Activated CD8-positive, alpha-beta memory T cell treated with anti-CD3 and anti-CD28 coated beads, Interleukin-2, amount 50 U/mL, for 4 hours (primary cell): ENCODE results near the gene JPT1.
A peak's percentile ranks its signal among the peaks of the same experiment; 100 is the strongest.
"Not testable (repeated sequence)": the region's sequence is repeated elsewhere in the genome, so short reads cannot be mapped to it uniquely, and the experiment has no call there.

ENCODE experiments used
- DNase-seq: peaks from one replicate; pipeline ENCODE4 v3.0.0-alpha.2; 2020

JPT1 gene

DNA sequence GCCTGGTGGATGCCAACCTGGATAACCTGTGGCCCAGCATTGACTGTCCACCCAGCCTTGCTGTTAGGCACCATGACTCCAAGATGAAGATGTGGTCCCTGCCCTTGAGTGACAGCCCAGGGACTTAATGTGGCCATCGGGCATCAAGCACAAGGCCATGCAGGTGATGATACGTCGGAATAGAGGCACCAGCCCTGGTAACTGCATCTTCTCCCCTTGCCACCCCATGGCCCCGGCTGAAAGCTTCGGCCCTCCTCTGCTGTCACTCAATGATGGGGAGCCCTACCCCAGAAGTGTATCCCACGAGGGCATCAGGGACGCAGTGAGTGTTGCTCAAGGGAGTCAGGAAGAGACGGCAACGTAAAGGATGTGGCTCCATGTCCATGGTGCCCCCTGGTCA, 24.7 kb downstream of the JPT1 start:
- DNase-seq, result no peak

DNA sequence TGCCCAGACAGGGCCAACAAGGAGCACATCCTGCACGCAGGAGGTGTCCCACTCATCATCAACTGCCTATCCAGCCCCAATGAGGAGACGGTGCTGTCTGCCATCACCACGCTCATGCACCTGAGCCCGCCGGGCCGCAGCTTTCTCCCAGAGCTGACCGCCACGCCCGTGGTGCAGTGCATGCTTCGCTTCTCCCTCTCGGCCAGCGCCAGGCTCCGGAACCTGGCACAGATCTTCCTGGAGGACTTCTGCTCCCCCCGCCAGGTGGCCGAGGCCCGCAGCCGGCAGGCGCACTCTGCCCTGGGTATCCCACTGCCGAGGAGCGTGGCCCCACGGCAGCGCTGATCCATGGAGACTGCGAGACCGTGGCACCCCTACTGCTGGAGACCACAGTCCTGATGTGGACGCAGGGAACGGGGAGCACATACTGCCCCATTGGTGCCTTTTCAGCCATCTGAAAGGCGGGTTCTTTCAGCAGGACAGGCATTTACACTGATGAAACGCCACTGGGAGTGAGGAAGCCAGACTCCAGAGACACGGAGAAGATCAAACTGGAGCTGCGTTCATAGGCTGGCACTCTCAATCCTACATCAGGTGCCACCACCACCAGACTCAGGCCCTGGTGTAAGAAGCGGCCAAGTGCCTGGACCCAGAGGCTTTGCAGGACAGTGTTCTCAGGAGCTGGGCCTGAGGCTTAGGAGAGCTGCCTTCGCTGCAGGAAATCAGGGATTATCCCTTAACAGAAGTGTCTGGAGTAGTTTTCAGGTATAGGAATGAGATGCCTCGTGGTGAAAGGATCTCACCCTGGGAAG, 25.4 kb downstream of the JPT1 start:
- no peak for DNase-seq

DNA sequence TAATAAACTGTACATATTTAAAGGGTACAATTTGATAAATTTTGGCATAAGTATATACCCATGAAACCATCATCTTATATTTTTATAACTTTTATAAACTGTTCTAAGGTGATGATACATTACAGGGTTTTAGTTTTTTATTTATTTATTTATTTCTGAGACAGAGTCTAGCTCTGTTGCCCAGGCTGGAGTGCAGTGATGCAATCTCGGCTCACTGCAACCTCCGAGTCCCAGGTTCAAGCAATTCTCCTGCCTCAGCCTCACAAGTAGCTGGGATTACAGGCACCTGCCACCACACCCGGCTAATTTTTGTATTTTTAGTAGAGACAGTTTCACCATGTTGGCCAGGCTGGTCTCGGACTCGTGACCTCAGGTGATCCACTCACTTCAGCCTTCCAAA, 26.4 kb downstream of the JPT1 start:
- not testable (repeated sequence) for DNase-seq

DNA sequence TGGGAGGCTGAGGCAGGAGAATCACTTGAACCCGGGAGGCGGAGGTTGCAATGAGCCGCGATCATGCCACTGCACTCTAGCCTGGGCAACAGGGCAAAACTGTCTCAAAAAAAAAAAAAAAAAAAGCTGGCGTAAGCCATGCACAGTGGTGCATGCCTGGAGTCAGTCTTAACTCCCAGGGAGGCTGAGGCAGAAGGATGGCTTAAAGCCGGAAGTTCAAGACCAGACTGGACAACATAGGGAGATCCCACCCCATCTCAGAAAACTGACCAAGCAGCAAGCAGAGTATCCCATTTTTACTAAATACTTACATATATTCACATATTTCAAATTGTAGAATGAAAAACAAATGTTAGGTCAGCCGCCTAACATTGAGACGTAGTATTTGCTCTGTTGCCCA, 27.4 kb downstream of the JPT1 start:
- DNase-seq, result no peak

DNA sequence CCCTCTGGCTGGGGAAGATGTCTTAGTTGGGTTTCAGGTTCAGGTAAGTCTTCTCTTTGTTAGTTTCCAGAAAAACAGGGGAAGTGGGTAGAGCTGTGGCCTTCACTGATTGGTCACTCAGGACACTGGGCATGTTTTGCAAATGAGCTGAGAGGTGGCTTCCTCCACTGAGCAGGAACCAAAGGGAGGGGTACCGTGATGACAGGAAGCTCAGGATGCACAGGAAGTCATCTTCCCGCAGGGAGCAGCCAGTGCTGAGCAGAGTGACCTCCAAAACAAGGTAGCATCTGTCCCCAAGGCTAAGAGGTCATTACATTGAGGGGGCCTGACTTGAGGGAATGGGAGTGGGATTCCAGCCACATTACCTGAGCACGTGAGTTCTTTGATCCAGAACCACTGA, 28.3 kb downstream of the JPT1 start:
- no peak for DNase-seq

DNA sequence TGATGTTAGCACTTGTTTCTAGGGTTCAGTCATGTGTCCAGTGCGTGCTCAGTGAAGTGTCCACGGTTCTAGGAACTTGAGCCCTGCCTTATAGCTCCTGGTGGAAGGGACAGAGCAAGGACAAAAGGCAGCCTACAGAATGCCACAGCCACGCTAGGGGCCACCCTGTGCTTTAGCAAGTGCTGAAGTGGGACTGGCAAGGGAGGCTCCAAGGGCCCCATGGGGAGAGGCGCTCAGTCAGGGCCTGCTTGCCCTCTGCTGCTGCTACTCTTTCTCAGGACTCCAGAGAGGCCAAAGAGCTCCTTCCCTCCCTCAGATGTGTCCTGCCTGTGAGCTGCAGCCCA, 29.5 kb downstream of the JPT1 start:
- DNase-seq, result no peak

DNA sequence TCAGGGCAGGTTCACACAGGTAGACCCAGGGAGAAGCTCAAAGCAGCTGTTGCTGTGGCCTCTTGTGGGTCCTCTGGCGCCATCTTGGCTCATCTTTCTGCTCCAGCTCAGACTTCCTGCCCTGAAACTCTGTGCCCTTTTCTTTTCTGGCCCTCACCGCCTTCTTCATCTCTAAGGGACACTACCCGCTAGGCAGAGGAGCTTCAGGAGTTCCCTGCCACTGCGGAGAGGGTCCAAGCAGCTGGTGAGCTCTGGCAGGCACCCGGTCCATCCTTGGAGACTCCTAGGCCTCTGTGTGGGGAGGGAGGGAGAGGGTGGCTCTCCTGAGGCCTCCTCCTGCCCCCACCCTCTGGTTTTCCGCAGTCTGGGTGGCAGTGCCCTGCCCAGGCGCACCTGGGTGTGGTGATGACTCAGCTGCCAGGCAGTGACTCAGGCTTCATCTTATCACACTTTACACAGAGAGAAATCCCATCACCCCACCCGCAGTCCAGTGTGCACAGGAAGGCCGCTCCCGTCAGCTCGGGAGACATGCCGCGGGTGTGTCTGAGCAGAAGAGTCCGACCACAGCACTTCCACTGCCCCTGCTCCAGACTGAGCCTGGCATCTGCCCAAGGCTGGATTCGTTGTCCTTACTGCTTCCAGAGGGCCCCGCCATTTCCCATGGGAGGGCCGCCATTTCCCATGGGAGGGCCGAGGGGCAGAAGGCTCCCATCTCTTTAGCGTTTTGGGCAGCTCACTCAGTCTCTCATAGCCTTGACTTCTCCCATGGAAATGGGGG, 30.1 kb downstream of the JPT1 start:
- peak; percentile 66 for DNase-seq

DNA sequence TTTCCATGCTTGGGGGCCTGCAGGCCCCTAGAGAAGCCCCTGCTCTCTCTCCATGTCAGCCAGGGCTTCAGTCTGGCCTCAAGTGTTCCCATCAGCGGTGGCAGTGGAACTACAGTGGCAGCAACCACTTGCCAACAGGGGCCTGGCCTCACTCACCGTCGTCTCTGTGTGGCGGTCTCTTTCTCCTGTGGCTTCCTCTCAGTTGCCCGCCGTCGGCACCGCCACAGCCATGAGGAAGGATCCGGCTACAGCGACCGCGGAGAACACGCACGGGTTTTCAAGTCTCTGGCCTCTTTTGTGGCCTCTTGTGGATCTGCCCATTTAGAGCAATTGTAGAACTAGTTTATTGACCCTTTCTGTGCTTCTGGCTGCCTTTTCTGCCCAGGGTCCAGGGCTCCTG, 36.0 kb downstream of the JPT1 start:
- DNase-seq, result no peak

DNA sequence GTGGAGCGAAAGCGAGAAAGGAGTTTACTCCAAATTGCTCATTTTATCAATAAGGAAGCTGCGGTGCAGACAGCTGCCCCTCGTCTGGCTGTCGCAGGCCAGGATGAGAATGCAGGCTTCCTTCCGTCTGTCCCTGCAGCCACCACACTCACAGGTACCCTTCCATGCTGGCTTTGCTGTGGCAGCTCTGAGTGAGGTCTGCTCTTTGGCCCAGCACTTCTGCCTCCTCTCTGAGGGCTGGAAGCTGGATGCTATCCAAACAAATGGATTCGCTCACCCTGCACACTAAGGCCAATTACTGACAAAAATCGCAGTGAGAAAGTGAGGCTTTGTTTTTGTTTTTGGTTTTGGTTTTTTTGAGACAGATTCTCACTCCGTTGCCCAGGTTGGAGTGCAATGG, 37.6 kb downstream of the JPT1 start:
- no peak for DNase-seq

DNA sequence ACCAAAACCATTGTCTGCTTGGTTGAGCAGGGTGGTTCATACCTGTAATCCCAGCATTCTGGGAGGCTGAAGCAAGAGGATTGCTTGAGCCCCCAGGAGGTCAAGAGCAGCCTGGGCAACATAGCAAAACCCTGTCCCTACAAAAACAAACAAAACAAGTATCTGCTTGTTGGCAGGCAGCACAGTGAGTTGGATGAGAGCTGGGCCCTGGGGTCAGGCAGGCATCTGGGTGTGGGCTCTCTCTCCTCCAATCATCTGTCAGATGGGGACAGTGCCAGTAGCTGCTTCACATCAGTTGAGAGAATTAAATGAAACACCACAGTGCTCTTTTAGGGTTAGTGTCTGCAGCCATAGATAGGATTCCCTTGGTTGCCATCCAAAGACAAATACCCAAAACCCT, 38.8 kb downstream of the JPT1 start:
- DNase-seq, result no peak

DNA sequence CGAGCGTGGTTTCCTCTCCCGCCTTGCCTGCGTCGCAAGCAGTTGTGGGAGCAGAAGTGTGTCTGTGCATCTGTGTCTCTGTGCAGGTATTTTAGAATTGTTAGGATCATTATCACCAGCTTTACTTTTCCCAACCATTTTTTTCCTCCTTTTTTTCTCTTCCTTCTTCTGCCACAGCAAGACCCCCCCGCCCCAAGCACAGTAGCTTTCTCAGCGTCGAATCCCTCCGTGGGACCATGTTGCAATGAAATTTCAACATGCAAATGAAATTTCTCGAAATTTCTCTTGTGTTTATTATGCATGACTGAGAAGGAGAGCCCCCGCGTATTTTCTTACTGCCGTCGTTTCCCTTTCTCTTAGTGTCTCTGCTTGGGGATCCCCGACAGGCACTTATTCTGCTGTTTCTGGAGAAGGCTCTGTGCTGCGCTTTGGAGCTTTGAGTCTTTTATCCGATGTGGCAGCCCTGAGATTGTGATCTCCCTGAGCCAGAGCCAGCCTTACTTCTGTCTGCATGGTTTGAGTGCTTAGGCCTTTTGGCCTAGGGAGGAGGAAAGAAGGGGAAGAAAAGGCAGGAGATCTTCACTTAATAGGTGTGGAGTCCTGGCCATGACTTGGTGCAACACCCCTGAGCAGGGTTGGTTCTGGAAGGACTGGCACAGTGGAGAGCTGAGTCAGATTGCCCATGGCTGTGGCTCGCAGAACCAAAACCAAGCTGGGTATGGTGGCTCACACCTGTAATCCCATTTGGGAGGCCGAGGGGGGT, 39.6 kb downstream of the JPT1 start:
- no peak for DNase-seq

DNA sequence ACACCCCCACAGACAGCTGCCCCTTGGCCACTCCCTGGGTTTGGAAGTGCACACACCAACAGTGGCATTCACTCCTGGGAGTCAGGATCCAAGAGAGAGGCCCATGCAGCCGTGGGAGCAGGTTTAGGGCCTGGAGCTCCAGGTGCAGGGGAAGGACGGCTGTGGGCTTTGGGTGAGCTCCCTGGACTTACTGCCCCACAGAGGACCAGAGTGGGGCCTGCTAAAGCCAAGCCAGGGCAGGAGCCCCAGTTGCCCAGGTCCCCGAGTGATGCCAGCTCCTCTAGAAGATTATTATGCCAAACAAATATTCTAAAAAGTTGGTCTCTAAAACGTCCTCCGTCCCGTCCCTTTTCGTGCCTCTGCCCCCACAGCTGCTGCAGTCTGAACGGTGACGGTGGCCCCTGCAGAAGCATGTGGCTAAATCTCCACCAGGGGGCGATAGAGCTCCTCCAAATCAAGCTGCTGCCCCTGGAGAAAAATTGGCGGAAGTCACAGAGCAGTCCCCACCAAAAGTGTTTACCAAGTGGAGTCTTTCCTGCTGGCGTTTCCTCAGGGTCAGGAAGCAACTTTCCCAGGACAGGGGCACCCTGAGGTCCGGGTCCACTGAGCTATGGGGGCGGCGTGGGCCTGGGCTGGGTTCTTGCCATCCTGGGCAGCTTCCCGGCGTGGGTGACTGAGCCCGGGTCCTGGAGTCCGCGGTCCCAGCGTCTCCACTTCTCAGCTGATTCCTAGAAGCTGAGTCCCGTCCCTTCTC, 40.3 kb downstream of the JPT1 start:
- DNase-seq, result peak; percentile 91

DNA sequence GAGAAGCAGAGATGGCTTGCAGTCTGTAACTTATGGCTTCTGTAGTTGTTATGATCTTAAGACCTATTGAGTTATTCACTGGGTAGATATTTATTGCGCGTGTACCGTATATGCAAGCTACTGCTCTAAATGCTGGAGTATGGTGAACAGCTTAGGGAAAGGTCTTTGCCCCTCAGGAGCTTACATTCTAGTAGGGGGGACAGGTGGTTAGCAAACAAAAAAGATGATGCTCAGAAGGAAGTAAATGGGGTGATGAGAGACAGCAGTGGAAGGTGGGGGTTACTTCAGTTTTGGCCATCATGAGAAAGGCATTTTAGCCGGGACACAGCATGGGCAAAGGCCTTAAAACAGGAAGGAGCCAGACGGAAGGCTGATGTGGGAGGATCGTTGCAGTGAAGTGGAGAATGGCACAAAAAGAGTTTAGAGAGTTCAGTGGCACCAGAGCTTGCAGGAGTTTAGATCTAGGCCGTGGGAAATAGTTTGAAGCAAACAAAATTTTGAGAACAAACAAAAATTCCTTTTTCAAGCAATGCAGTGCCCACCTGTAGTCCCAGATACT, 42.5 kb downstream of the JPT1 start:
- DNase-seq, result no peak

DNA sequence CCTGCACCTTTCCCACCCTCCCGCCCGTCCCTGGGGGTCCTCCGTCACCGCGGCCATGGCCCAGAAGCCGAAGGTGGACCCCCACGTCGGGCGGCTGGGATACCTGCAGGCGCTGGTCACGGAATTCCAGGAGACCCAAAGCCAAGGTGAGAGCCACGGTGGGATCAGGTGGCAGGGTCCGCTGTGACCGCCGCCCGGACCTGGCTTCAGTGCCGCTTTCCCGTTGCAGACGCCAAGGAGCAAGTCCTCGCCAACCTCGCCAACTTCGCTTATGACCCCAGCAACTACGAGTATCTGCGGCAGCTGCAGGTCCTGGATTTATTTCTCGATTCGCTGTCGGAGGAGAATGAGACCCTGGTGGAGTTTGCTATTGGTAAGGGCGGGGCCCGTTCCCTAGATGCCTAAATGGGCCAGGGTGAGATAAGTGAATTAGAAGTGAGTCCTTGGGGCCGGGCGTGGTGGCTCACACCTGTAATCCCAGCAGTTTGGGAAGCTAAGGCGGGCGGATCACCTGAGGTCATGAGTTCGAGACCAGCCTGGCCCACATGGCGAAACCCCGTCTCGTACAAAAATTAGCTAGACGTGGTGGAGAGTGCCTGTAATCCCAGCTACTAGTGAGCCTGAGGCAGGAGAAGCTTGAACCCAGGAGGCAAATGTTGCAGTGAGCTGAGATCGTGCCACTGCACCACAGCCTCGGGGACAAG, 43.9 kb downstream of the JPT1 start:
- no peak for DNase-seq

DNA sequence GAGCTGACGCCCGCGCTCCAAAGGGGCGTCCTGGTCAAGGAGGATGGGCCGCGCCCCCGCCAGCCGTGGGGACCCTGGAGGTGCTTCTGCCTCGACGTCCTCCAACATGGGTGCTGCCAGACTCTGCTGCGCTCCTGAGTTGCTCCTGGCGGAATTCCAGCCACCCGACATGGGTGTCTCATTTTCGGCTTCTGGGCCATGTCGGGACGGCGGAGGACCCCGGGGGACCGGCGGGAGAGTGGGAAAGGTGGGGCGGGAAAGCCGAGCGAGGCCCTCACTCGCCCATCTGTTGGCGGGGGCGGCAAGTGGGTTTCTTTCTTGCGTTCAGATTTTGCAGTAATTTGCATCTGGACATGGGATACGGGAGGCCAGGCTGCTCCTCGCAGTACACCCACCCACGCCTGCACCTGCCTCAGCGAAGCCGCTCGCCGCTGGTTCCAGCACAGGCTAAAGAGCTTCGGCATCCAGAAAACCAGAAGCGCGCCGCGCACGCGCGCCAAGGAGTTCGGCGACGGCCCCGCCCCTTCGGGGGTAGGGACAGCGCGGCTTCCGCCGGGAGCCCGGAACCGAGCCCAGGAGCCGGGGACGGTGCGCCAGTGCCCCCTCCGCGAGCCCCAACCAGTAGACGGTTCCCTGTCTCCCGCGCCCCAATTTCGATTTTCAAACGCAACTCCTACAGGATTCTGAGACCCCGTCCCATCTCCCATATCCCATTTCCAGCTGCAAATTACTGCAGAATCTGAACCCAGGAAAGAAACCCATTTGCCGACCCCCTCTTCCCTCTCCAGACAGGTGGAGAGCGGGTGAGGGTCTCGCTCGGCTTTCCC, 44.7 kb downstream of the JPT1 start, which contains the start of gene ARMC7:
Gene ARMC7, plus strand, starts transcription at position 563 of the 827 bp plus-strand sequence. CDS start 320 bp downstream, outside the sequence.
- peak; percentile 91 for DNase-seq

DNA sequence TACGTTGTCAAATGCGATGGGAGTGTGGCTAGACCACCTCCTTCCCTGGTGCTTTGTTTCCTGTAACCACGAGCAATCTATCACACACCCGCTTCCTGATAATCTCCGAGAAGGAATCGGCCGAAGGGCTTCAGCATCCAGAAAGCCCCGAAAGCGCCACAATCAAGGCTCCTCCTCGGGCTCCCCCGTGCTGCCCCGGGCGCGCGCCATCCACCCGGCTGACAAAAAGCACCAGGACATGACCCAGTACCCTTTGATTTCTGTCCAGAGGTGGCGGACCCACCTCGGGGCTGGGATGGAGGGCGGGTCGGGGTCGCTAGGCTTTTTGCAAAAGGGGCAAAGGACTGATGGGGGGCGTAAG, 45.3 kb downstream of the JPT1 start:
- DNase-seq, result no peak

DNA sequence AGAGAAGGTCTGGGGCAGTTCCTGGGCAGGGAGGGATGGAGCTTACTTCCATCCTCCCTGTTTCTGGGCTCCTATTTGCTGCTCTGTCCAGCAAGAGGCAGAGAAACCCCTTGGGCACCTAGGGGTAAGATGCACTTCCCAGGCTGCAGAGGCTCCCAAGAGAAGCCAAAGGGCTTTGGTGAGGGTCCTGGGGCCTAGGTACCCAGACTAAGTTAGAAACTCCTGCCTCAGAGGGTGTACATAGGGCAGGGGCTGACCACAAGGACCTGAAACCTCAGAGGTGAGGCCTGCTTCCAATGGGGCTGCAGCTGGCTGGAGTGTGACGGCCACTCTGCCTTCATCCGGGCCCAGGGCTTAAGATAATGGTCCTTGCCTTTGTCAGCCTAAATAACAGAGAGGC, 46.1 kb downstream of the JPT1 start:
- no peak for DNase-seq

DNA sequence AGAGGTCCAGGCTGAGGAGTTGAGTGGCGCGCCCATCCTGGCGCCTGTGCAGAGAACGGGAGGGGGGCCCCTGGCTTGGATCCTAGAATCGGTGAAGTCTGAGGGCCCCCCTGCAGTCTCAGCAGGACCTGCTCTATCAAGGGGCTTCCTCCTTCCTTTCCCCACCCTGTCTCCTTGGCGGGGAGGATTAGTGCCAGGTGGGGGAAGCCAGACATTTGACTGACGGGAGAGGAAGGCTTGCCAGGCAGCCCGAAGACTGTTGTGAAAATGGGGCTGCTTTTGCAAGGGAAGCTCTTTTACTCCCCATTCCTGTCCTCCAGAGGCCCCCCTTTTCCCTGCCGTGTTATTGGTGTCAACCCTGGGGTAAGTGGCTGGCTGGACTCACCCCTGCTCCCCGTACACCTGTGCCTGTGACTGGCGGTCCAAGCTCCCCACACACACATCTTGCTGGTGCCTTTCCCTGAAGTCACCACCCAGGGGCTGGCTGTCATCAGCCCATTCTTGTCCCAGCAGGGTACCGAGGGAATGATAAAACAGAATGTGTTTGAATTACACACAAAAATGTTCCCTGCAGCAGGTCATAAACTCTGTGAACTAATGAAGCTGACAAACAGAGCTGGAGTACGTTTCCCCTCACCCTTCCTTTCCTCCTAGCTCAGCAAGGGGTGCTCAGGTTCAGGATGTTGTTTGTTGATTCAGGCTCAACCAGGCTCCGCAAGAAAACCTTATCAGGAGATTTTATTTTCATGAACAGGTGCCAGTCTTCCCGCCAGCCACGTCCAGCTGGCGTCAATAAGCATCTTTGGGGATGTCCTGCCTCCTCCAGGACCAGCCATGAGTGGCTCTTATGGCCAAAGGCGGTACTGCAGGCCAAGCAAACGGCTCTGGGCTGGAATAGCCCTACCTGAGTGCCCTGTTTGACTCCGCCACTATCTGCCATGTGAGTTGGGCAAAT, 48.9 kb downstream of the JPT1 start:
- no peak for DNase-seq

DNA sequence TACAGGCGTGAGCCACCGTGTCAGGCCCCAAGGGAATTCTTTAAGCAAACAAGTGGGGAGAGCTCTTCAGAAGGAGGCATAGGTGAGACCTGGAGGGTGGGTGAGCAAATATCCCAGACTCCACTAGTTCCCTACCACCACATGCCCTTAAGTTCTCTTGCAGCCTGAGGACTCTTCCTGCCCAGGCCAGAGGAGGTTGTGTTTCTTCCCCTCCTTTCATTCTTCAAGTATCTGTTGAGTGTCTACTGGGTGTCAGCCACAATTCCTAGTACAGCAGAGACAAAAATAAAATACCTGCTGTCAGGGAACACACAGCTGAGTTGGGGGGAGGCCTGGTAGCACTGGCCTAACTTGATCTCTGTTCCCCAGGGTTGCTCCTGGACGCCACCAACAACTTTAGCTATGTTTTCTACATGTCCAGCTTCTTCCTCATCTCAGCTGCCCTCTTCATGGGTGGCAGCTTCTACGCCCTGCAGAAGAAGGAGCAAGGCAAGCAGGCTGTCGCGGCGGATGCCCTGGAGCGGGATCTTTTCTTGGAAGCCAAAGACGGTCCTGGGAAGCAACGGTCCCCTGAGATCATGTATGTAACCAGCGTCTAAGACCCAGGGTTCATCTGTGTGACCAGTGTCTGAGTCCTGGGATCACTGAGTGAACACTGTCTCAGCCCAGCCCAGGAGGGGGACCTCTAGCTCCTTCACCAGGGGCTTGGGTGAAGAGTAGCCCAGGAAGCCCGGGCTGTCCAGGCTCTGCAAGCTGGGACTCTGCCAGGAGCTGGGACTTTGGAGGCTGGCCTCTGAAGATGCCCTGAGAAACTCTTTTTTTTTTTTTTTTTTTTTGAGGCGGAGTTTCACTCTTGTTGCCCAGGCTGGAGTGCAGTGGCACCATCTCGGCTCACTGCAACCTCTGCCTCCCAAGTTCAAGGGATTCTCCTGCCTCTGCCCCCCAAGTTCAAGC, 50.4 kb downstream of the JPT1 start:
- DNase-seq, result no peak
